Esophagus muscularis mucosa (tissue), 3 donors: Measurements from ENCODE around the gene VWA1.

Experiments used
- CTCF ChIP-seq, 3 experiments: fragments of 200-600 bp in 2 of 3; fragments of 450-650 bp in 1 of 3; sonication (generic) in 2 of 3; IDR thresholded peaks; one replicate each; pipeline ENCODE4 v1.5.1; 2017 to 2019; ENCODE audit warnings: antibody characterized with exemption in 3 of 3, mild to moderate bottlenecking in 2 of 3, moderate library complexity in 1 of 3
- EP300 ChIP-seq: sonication (generic); formaldehyde crosslinking; IDR thresholded peaks from one replicate; pipeline ENCODE4 v1.6.1; 2017; ENCODE audit warnings: antibody characterized with exemption

- TF ChIP-seq CTCF (IDR thresholded peaks at IDR 0.05), result no peak
- TF ChIP-seq EP300, result no peak
Measured at GRCh38 chr1:1452882-1453281, 17.4 kb downstream of the VWA1 start.
